Esophagus muscularis mucosa (tissue), 4 donors: ENCODE results near the gene ZNF622. TPM values are rescaled to one million over a fixed set of nuclear protein-coding genes. Genes with fewer than 3 reads are reported as not detected.

Source experiments
- DNase-seq: peaks from one replicate; pipeline ENCODE4 v3.0.0-alpha.2; 2017; ENCODE audit errors: extremely low spot score
- H3K27ac ChIP-seq, 4 donors: fragments of 200-600 bp; sonication (generic); replicated peaks in 1 of 4; 1 replicate in 3 of 4; 2 replicates in 1 of 4; pipeline ENCODE4 v1.5.1; 2016 to 2019; ENCODE audit warnings: mild to moderate bottlenecking in 1 of 4
- H3K27me3 ChIP-seq, 4 donors: fragments of 200-600 bp; sonication (generic); one replicate each; pipeline versions ENCODE4 v1.5.1 to v1.6.0; 2016 to 2019
- H3K36me3 ChIP-seq, 4 donors: fragments of 200-600 bp; sonication (generic); one replicate each; pipeline ENCODE4 v1.5.1; 2016 to 2019
- H3K4me1 ChIP-seq, 4 donors: fragments of 200-600 bp; sonication (generic); one replicate each; pipeline ENCODE4 v1.5.1; 2016 to 2019
- H3K4me3 ChIP-seq, 4 donors: fragments of 200-600 bp; sonication (generic); 1 replicate in 2 of 4; 2 replicates in 2 of 4; pipeline ENCODE4 v1.5.1; 2016 to 2019; ENCODE audit warnings: mild to moderate bottlenecking in 4 of 4, moderate library complexity in 1 of 4
- H3K9me3 ChIP-seq, 4 donors: fragments of 200-600 bp; sonication (generic); 1 replicate in 3 of 4; 2 replicates in 1 of 4; pipeline ENCODE4 v1.5.1; 2016 to 2019
- CTCF ChIP-seq, 3 experiments: fragments of 200-600 bp in 2 of 3; fragments of 450-650 bp in 1 of 3; sonication (generic) in 2 of 3; IDR thresholded peaks; one replicate each; pipeline ENCODE4 v1.5.1; 2017 to 2019; ENCODE audit warnings: antibody characterized with exemption in 3 of 3, mild to moderate bottlenecking in 2 of 3, moderate library complexity in 1 of 3
- EP300 ChIP-seq: sonication (generic); formaldehyde crosslinking; IDR thresholded peaks from one replicate; pipeline ENCODE4 v1.6.1; 2017; ENCODE audit warnings: antibody characterized with exemption
- POLR2A ChIP-seq: fragments of 450-650 bp; IDR thresholded peaks from one replicate; pipeline ENCODE4 v1.6.1; 2017; ENCODE audit warnings: antibody characterized with exemption, moderate library complexity, mild to moderate bottlenecking, low read depth
- POLR2AphosphoS5 ChIP-seq, 2 donors: sonication (generic); formaldehyde crosslinking; IDR thresholded peaks; one replicate each; pipeline ENCODE4 v1.6.1; 2017; ENCODE audit warnings: antibody characterized with exemption in 2 of 2
- WGBS: methylation state at CpG from one replicate; pipeline ENCODE4 v1.1.5; 2018; 5-methylcytosine and 5-hydroxymethylcytosine counted together
- intact Hi-C: fragments of 100-400 bp; cut with DNase I; formaldehyde crosslinking; loops from one replicate; pipeline ENCODE4 v1.15.1; 2023
- total RNA-seq, 4 donors: library from RNA; depleted of rRNA; stranded (reverse); fragments of >200 nt; gene quantifications; one replicate each; pipeline versions ENCODE4 v1.1.0 to v1.2.1, GENCODE V29; 2016

Gene ZNF622
- total RNA-seq, 4 donors from 2014 or later = 25.3 to 31.7 (median 28.4) TPM

- peaks cover 24 to 41% (median 25%) of the 10 kb centered on the region in 4 donors for H3K4me1 ChIP-seq
- peaks cover 38 to 85% (median 59%) of the 10 kb centered on the region in 4 donors for H3K36me3 ChIP-seq
- H3K27ac ChIP-seq = no peak overlapping the region
- H3K9me3 ChIP-seq = no peaks in the 10 kb centered on the region
- intact Hi-C loops = no loop called here
- TF ChIP-seq POLR2AphosphoS5 (IDR thresholded peaks at IDR 0.05) (no peak), POLR2A (no peak), EP300 (no peak), CTCF (IDR thresholded peaks at IDR 0.05) (no peak)
- WGBS = 66% methylated on average over 5 of the region's 5 CpGs
- DNase-seq = no peak
- no peaks in the 10 kb centered on the region for H3K27me3 ChIP-seq
- no peak overlapping the region for H3K4me3 ChIP-seq
Measured at GRCh38 chr5:16455668-16456067, 9.9 kb downstream of the ZNF622 start.

GRCh38 chr5:16454686-16455085, 10.9 kb downstream of the ZNF622 start:
- 97% methylated on average over 4 of the region's 4 CpGs for WGBS
- no peak for DNase-seq
- no peaks in the 10 kb centered on the region for H3K9me3 ChIP-seq
- peaks cover 48 to 85% (median 62%) of the 10 kb centered on the region in 4 donors for H3K36me3 ChIP-seq
- intact Hi-C loops = no loop called here
- peaks cover 17 to 32% (median 18%) of the 10 kb centered on the region in 4 donors for H3K4me1 ChIP-seq
- H3K4me3 ChIP-seq = no peak overlapping the region
- H3K27me3 ChIP-seq = no peaks in the 10 kb centered on the region
- no peak overlapping the region for H3K27ac ChIP-seq
- TF ChIP-seq POLR2A (no peak), CTCF (IDR thresholded peaks at IDR 0.05) (no peak), EP300 (no peak), POLR2AphosphoS5 (IDR thresholded peaks at IDR 0.05) (no peak)

- no peak for DNase-seq
- Histone ChIP-seq H3K9me3 (no peaks in the 10 kb centered on the region), H3K27ac (no peak overlapping the region), H3K36me3 (peaks cover 56 to 86% (median 70%) of the 10 kb centered on the region in 4 donors), H3K4me3 (no peak overlapping the region), H3K27me3 (no peaks in the 10 kb centered on the region), H3K4me1 (peaks cover 12 to 21% (median 14%) of the 10 kb centered on the region in 4 donors)
- intact Hi-C loops = no loop called here
- TF ChIP-seq POLR2AphosphoS5 (IDR thresholded peaks at IDR 0.05) = no peak
- no peak for TF ChIP-seq CTCF (IDR thresholded peaks at IDR 0.05)
- TF ChIP-seq EP300 = no peak
Measured at GRCh38 chr5:16453609-16454008, 12.0 kb downstream of the ZNF622 start.

GRCh38 chr5:16450163-16450562, 15.4 kb downstream of the ZNF622 start:
- Histone ChIP-seq H3K27me3 (no peaks in the 10 kb centered on the region), H3K36me3 (peaks cover 49 to 80% (median 73%) of the 10 kb centered on the region in 4 donors), H3K4me3 (no peak overlapping the region), H3K9me3 (no peaks in the 10 kb centered on the region), H3K4me1 (peaks cover 0 to 4% (median 2%) of the 10 kb centered on the region in 4 donors), H3K27ac (no peak overlapping the region)
- 83% methylated on average over 2 of the region's 2 CpGs for WGBS
- intact Hi-C loops = no loop called here
- TF ChIP-seq POLR2AphosphoS5 (IDR thresholded peaks at IDR 0.05) (no peak), CTCF (IDR thresholded peaks at IDR 0.05) (no peak), POLR2A (no peak), EP300 (no peak)
- no peak for DNase-seq

GRCh38 chr5:16446993-16447392, 18.6 kb downstream of the ZNF622 start:
- H3K27ac ChIP-seq = no peak overlapping the region
- intact Hi-C loops = no loop called here
- WGBS = 89% methylated on average over 5 of the region's 5 CpGs
- no peaks in the 10 kb centered on the region for H3K9me3 ChIP-seq
- TF ChIP-seq CTCF (IDR thresholded peaks at IDR 0.05) = no peak
- peaks cover 36 to 60% (median 56%) of the 10 kb centered on the region in 4 donors for H3K36me3 ChIP-seq
- no peak for DNase-seq
- no peak overlapping the region for H3K4me3 ChIP-seq
- no peaks in the 10 kb centered on the region for H3K27me3 ChIP-seq
- no peaks in the 10 kb centered on the region for H3K4me1 ChIP-seq
